Neural cell (in vitro differentiated cells): ENCODE data around the gene ST3GAL4. TPM values are rescaled to one million over a fixed set of nuclear protein-coding genes. Genes with fewer than 3 reads are reported as not detected.

Experiments used
- H2AFZ ChIP-seq: fragments of 200-600, 300-800 bp; sonication (generic), shearing (Covaris generic); 2 replicates; pipeline ENCODE4 v1.6.0; 2014; ENCODE audit warnings: low read depth, mild to moderate bottlenecking, antibody characterized with exemption, low read length, moderate library complexity
- H3F3A ChIP-seq: fragments of 200-600 bp; shearing (Covaris generic); 2 replicates; pipeline ENCODE4 v1.6.1; 2016; ENCODE audit warnings: mild to moderate bottlenecking, moderate library complexity, mixed read lengths, antibody characterized with exemption, low read length; ENCODE audit not compliant: insufficient read depth, poor library complexity, severe bottlenecking
- H3K27ac ChIP-seq: fragments of 200-600, 300-800 bp; sonication (generic), shearing (Covaris generic); 2 replicates; pipeline ENCODE4 v1.5.1; 2014; ENCODE audit warnings: mild to moderate bottlenecking, low read length, moderate library complexity
- H3K27me3 ChIP-seq: fragments of 300-800, 200-600 bp; sonication (generic), shearing (Covaris generic); 2 replicates; pipeline ENCODE4 v1.6.0; 2014; ENCODE audit warnings: mild to moderate bottlenecking, low read depth, low read length, moderate library complexity; ENCODE audit not compliant: insufficient read depth
- H3K36me3 ChIP-seq: fragments of 300-800, 200-600 bp; sonication (generic), shearing (Covaris generic); 2 replicates; pipeline ENCODE4 v1.5.1; 2014; ENCODE audit warnings: mild to moderate bottlenecking, antibody characterized with exemption, low read length, moderate library complexity; ENCODE audit not compliant: insufficient read depth
- H3K4me2 ChIP-seq: fragments of 300-800, 200-600 bp; sonication (generic), shearing (Covaris generic); 2 replicates; pipeline ENCODE4 v1.6.0; 2014; ENCODE audit warnings: mild to moderate bottlenecking, low read length
- H3K4me3 ChIP-seq: fragments of 300-800, 200-600 bp; sonication (generic), shearing (Covaris generic); 2 replicates; pipeline ENCODE4 v1.5.1; 2014; ENCODE audit warnings: mild to moderate bottlenecking, low read length, moderate library complexity
- H3K79me2 ChIP-seq: fragments of 200-600 bp; shearing (Covaris generic); replicated peaks from 2 replicates; pipeline ENCODE4 v1.6.0; 2014; ENCODE audit warnings: mild to moderate bottlenecking, low read length, moderate library complexity; ENCODE audit not compliant: insufficient read depth
- H3K9ac ChIP-seq: fragments of 300-800, 200-600 bp; sonication (generic), shearing (Covaris generic); 2 replicates; pipeline ENCODE4 v1.6.1; 2016; ENCODE audit warnings: mild to moderate bottlenecking, low read length, mixed read lengths
- H3K9me2 ChIP-seq: fragments of 200-600 bp; shearing (Covaris generic); 2 replicates; pipeline ENCODE4 v1.6.1; 2016; ENCODE audit warnings: mild to moderate bottlenecking, low read length, mixed read lengths; ENCODE audit not compliant: insufficient read depth
- H3K9me3 ChIP-seq: fragments of 200-600, 300-800 bp; sonication (generic), shearing (Covaris generic); 2 replicates; pipeline ENCODE4 v1.6.1; 2016; ENCODE audit warnings: mild to moderate bottlenecking, mixed run types, low read length, moderate library complexity, mixed read lengths
- H4K20me1 ChIP-seq: fragments of 200-600 bp; shearing (Covaris generic); 2 replicates; pipeline ENCODE4 v1.6.1; 2016; ENCODE audit warnings: mild to moderate bottlenecking, mixed run types; ENCODE audit not compliant: insufficient read depth
- CTCF ChIP-seq: fragments of 450-650 bp; IDR thresholded peaks from 2 replicates; pipeline ENCODE4 v1.5.1; 2014; ENCODE audit warnings: antibody characterized with exemption, mild to moderate bottlenecking, moderate library complexity; ENCODE audit not compliant: poor library complexity, severe bottlenecking
- EP300 ChIP-seq: fragments of 450-650 bp; conservative IDR thresholded peaks from 2 replicates; pipeline ENCODE4 v1.6.1; 2014; ENCODE audit warnings: antibody characterized with exemption, mild to moderate bottlenecking, moderate library complexity; ENCODE audit not compliant: poor library complexity, severe bottlenecking
- MXI1 ChIP-seq: fragments of 450-650 bp; conservative IDR thresholded peaks from 2 replicates; pipeline ENCODE4 v1.6.1; 2014; ENCODE audit warnings: antibody characterized with exemption, mild to moderate bottlenecking; ENCODE audit not compliant: poor library complexity, severe bottlenecking
- POLR2AphosphoS5 ChIP-seq: IDR thresholded peaks from 2 replicates; pipeline ENCODE4 v1.6.1; 2012
- RAD21 ChIP-seq: fragments of 450-650 bp; conservative IDR thresholded peaks from 2 replicates; pipeline ENCODE4 v1.6.1; 2014; ENCODE audit warnings: antibody characterized with exemption, mild to moderate bottlenecking, moderate library complexity
- REST ChIP-seq: IDR thresholded peaks from 2 replicates; pipeline ENCODE4 v1.6.1; 2012; ENCODE audit warnings: borderline replicate concordance
- SMC3 ChIP-seq: fragments of 450-650 bp; conservative IDR thresholded peaks from 2 replicates; pipeline ENCODE4 v1.6.1; 2014; ENCODE audit warnings: antibody characterized with exemption, mild to moderate bottlenecking, moderate library complexity; ENCODE audit not compliant: poor library complexity
- TAF1 ChIP-seq: IDR thresholded peaks from 2 replicates; pipeline ENCODE4 v1.6.1; 2012; ENCODE audit warnings: low read depth
- polyA plus RNA-seq: library from polyadenylated mRNA; depleted of rRNA; stranded (reverse); fragments of >200 nt; gene quantifications from 2 replicates; pipeline ENCODE4 v1.2.3, GENCODE V29; 2014

The ST3GAL4 gene
- polyA plus RNA-seq, 1 donor from 2014 or later, result 46.1 TPM

- H3K4me2 ChIP-seq, result no peak overlapping the region
Measured at GRCh38 chr11:126415669-126416420, 60.4 kb downstream of the ST3GAL4 start.

GRCh38 chr11:126416542-126417090 is 61.1 kb downstream of the ST3GAL4 start:
- no peaks in the 10 kb centered on the region for H3F3A ChIP-seq
- H3K4me3 ChIP-seq, result peak overlapping the region; percentile 51
- no peak overlapping the region for H3K9ac ChIP-seq
- H3K27me3 ChIP-seq, result no peaks in the 10 kb centered on the region
- H3K36me3 ChIP-seq, result no peaks in the 10 kb centered on the region
- H3K27ac ChIP-seq, result no peak overlapping the region
- H3K79me2 ChIP-seq, result no peaks in the 10 kb centered on the region
- H3K9me2 ChIP-seq, result no peaks in the 10 kb centered on the region
- no peaks in the 10 kb centered on the region for H4K20me1 ChIP-seq
- H3K4me2 ChIP-seq, result no peak overlapping the region
- H3K9me3 ChIP-seq, result no peaks in the 10 kb centered on the region
- no peak overlapping the region for H2AFZ ChIP-seq
- TF ChIP-seq SMC3 (no peak), EP300 (no peak), REST (no peak), CTCF (no peak)

More at GRCh38 chr11:126415669-126416420, 60.4 kb downstream of the ST3GAL4 start:
- no peaks in the 10 kb centered on the region for H3K9me3 ChIP-seq
- no peaks in the 10 kb centered on the region for H3K36me3 ChIP-seq
- no peaks in the 10 kb centered on the region for H3K27me3 ChIP-seq
- no peaks in the 10 kb centered on the region for H3F3A ChIP-seq
- H3K79me2 ChIP-seq, result no peaks in the 10 kb centered on the region
- no peak overlapping the region for H3K9ac ChIP-seq
- H2AFZ ChIP-seq, result no peak overlapping the region
- H4K20me1 ChIP-seq, result no peaks in the 10 kb centered on the region
- peak overlapping the region; percentile 51 for H3K4me3 ChIP-seq
- no peak overlapping the region for H3K27ac ChIP-seq
- no peak for TF ChIP-seq EP300
- TF ChIP-seq REST, result no peak
- TF ChIP-seq SMC3, result no peak
- no peak for TF ChIP-seq POLR2AphosphoS5
- TF ChIP-seq CTCF, result no peak
- TF ChIP-seq MXI1, result no peak
- no peak for TF ChIP-seq TAF1
- no peak for TF ChIP-seq RAD21
- H3K9me2 ChIP-seq, result no peaks in the 10 kb centered on the region
